Kidney glomerular epithelial cell (primary cell): Measurements from ENCODE around the gene PCSK6.
"Not testable (repeated sequence)": the region's sequence is repeated elsewhere in the genome, so short reads cannot be mapped to it uniquely, and the experiment has no call there.

ENCODE experiments used
- DNase-seq: peaks from one replicate; lab custom pipeline; 2025; lab: John Stamatoyannopoulos, UW

PCSK6 gene

DNA sequence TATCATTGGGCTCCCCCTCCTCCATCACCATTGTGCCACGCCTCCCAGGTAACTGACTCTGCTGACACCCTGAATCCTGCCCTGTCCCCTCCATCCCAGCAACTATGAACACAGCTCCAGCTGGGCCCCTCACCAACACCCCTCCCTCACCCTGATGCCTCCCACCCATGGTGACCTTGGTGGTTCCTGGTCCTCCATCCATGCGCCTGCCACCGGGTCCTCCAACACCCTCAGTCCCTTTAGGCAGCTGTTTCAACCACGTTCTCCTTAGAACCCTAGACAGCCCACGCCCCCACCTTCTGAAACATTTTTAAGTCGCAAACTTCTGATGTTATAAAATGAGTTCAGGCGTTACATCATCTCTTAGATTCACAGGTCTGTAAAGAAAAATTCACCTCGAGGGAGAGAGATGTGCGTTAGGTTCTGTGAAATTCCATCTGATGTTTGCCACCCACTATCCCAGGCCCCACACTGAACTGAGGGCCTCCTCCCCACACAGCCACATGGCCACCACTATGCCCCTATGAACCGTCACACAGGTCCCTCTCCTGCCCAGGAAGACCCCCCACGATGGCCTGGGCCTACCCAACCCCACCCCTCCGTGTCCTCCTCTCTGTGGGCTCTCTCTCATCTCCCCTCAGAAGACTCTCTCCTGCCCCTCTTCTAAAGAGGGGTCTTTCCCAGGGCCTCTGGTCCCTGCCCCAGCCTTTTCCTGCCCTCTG, 29.8 kb downstream of the PCSK6 start:
- no peak for DNase-seq

DNA sequence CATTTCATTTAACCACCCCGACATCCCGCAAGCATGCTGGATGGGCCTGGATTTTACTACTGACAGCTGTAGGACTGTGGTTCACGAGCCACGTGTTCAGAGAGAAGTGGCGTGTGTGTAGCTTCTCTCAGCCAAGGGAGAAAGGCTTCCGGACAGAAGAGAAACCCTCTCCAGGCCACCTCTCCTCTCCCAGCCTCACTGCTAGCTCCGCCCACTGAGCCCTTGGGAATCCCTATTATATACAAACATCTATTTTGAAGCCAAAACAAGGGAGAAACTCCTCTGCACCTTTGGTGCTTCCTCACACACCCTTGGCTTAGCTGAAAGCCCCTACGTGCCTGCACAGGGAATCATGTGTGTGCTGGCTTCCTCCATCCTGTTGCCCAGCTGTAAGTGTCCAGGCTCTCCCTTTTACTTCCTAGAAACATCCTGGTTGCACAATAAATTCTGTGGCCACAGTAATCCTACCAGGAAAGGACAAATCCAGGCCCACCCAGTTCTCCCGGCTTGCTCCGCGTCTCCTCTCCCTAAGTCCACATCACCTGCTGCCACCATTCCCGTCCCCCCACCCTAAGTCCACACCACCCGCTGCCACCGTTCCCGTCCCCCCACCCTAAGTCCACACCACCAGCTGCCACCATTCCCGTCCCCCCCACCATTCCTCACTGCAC, 30.5 kb downstream of the PCSK6 start:
- no peak for DNase-seq

DNA sequence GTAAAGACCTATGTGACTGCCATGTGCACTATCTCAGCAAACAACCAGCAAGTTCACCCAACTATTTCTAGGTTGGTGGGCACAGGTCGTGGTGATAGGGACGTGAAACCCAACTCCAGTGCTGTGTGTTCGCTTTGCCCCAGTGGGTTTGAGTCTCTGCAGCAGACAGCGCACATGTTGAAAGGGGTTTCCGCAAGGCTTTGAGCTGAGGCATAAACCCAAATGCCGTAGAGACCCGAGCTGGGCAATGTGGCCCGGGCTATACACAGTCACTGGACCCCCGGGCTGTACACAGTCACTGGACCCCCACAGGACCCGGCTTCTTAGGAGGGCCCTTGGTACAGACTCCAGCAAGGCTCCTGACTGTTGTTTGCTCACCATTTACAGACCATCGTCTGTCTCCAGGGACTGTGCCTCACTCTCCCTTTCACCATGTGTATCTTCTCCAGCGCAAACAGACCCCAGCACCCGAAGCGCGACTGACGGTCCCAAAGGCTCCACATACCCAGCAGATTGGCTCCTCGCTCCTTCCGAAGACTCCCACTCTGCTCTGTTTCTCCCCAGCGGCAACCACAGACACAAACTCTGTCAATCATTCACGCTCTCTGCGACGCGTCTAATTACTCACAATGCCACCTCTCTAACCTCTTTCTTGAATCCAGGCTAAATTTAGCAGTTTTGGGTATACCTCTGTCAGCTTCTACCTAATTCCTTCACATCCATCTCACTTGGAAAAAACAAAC, 31.2 kb downstream of the PCSK6 start:
- DNase-seq = no peak

DNA sequence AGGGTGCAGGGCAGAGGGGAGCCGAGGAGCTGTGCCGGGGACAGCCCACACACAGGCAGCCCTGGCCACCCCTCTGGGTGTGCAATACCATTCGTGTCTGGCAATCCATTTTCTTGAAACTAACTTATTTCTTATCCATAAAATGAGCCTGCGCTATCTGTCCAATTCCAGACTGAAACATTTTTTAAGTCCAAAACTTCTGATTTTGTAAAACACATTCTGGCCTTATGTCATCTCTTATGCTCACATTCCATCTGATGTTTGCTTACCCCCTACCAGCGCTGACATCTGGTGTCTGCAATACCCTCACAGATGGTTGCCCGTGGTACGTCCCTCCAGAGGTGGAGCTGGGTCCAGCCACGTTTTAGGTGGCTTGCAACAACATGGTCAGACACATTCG, 31.8 kb downstream of the PCSK6 start:
- no peak for DNase-seq

DNA sequence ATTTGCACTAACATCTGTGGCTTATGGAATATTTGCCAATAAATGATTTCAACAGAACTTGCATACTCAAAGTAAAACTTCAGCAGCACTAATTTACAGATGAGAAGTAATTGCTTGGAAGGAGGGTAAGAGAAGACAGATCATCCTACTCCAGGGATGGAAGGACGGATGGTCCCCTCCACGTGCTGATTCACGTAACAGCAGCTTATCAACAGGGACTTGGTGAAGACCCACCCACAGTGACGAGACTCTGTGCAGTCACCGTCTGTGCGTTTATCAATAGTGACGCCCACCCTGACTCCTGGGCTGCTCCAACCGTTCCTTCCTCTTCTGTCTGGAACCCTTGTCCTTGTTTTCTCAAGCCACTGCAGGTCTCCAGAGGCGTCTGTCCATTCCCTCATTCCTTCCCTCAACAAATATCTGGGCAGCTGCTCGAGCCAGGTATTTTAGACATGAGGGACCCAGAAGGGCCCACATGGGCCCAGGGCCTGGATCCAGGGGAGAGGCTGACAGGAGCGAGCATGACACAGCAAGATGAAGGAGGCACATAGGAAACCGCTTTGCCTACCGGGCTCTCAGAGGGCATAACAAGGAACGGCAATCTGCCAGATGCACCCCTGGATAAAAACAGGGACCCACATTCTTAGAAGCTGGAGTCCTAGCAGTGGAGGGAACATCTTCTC, 33.3 kb downstream of the PCSK6 start:
- no peak for DNase-seq

DNA sequence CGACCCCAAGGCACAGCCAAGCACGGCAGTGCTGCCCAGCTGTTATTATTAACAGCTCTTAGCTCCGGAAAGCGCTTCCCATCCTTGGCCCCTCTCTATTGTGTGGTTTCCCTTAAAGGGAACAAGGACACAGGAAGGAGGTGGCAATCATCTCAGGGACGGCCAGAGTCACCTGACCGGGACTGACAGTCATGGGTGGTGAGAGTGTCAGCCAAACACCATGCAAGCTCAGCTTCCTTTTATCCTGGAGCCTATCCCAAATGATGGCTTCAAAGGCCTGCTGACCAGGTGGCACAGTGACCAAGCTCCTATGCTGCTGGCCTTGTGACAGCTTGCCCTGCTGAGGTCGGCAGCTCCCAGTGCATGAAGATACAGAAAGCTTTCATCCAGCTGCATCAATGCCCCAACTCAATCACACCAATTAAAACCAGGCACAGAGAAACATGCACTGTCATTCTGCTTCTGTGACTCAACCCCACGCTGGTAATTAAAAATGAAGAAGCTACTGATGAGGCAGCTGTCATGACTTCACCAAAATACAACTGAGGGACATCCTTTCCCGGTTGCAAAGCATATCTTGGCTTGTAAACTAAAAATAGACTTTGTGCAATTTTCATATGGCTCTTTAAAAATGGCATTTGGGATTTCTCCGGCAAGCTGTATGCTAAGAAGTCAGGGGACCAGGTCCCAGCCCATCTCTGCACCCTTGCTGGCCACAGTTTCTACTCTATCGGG, 34.0 kb downstream of the PCSK6 start:
- DNase-seq = no peak

DNA sequence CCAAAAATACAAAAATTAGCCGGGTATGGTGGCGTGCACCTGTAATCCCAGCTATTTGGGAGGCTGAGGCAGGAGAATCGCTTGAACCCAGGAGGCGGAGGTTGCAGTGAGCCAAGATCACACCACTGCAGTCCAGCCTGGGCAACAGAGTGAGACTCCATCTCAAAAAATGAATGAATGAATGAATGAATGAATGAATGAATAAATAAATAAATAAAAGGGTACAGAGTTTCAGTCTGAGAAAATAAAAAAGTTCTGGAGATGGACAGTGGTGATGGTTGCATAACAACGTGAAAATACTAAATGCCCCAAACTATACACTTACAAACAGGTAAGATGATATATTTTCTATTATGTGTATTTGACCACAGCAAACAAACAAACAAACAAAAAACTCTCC, 34.7 kb downstream of the PCSK6 start:
- DNase-seq = not testable (repeated sequence)

DNA sequence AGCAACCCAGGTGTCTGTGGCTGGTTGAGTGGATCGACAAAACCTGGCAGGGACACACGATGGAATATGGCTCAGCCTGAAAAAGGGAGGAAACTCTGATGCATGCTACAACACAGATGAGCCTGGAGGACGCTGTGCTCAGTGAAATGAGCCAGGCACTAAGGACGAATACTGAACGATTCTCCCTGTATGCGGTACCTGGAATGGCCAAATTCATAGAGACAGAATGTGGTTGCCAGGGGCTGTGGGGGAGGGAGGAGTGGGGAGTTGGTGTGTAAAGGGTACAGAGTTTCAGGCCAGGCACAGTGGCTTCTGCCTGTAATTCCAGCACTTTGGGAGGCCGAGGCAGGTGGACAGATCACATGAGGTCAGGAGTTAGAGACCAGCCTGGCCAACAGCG, 35.1 kb downstream of the PCSK6 start:
- no peak for DNase-seq

DNA sequence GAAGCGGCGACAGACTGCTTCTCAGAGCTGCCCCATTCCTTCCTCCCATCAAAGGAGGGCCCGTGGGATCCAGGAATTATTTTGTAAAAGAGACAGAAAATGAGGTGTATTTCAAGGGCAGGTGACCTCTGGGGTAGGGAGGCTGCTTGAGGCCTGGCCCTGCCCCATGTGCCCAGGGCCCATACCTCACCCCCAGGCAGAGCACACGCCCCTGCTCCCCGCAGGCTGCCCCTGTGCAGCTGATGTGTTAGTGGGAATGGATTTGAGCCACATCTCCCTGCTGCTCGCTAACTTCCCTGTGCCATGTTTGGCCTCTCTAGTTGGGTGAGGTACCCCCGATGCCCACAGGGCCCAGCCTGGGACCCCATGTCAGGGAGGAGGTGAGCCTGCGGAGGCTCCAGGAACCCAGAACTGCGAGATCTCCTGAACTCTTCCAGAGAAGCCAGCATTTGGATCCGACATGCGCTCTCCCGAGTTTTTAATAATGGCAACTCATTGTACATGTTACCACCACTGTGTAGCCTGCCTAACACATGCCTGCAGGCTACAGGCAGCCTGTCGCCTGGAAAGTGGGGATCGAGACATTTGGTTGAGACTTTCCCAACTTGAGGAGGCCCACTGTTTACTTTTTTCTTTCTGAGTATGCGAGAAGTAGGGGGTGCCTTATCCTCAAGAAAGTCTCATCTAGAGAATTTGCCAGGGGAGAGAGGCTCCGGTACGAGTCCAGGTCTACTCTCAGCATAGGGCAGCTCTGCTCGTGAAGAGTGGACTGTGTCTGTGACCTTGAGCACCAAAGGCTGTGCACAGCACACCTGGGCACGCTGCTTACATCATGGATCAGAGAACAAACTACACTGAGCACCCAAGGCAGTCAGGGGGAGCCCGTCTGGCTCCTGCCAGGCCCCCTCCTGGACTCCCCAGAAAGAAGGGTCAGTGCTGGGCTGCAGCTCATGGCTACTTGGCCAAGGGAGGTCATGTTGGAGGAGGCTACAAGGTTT, 36.1 kb downstream of the PCSK6 start:
- no peak for DNase-seq

DNA sequence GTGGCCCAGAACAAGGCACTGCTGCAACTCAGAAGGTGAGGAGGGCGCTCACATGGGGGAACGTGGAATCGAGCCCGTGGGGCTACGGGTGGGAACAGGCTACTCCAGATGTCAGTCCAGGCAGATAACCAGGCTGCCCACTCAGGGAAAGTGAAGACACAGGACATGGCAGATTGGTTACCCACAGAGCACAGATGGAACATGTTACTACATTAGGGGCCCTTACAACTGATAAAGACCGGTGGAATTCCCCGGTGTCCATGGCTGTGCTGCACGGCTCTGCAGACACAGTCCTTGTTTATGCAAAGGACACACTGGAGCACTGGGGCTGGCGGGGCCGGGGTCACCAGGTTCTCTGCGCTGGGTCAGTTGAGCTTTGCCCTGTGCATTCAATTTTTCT, 36.9 kb downstream of the PCSK6 start:
- DNase-seq = no peak

DNA sequence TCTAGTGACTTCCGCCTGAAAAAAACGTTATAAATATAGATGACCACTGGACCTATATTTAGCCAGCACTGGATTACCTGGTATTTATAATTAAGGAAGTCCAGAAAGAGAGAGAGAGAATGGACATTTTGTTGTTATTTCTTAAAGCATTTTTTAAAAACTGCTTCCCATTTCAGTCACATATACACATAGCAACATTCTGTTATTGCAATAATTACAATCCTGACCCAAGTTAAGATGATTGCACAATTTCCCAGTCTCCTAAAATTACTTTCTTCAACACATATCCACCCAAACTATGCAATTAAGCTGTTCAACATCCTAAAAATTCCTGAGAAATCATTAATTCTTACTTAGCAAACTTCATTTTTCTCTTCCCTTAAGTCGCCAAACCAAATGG, 37.7 kb downstream of the PCSK6 start:
- no peak for DNase-seq

DNA sequence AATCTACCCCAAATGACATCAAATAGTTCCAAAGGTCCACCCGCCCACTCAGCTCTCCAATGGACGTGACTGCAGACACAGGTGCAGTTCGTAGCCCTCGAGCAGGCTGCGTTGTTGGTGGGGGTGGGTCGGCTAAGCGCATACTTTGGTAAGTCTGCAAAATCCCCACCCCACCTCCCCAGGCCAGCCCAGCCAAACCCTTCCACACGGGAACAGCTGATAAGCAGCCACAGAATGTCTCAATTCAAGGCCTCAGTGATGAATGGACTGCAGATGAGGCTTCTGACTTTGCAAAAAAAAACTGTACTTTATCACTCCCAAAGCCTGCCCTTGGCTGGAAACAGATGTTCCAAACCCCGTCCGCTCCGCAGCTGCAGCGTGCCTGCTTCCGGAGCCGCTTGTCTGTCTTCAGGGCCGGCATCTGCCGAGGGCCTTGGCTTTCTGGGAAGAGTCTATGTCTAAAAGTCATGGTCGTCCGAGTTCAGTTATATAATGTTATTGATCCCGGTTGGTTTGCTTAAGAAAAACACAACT, 38.2 kb downstream of the PCSK6 start:
- no peak for DNase-seq

DNA sequence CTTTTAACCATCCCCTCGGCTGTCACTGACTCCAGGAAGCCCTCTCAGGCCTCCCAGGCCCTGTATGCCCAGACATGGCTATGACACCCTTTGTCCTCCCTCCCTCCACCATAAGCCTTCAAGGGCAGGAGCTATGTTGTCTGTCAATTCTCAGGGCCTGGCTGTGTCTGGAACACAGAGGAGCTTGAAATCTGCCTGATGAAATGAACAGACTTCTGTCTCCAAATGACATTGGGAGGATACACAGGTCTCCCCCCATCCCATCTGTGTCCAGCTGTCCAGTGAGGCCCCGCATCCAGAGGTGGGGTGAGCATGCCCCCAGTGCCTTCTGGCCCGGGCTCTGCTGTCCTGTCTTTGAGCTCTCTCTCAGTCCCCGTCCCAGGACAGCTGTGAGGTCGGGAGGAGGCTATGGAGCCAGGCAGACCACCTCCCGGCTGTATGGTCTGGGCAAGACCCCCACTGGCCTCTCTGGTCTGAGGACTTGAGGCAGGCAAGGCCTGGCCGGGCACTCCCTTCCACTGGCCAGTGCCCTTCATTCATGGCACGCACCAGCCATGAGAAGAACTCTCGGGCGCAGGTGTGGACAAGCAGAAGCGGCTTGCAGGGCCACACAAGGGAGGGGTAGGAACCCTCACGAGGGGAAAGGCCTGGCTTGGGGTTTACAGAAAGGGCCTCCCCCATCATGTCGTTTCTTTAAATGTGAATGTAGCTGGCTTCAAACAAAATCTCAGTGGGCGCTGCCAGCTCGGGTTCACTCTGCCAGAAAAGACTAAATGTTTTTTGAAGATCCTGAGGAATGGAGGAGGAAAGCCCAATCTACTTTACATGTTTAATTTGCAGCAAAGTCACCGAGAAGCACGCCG, 38.9 kb downstream of the PCSK6 start:
- no peak for DNase-seq

DNA sequence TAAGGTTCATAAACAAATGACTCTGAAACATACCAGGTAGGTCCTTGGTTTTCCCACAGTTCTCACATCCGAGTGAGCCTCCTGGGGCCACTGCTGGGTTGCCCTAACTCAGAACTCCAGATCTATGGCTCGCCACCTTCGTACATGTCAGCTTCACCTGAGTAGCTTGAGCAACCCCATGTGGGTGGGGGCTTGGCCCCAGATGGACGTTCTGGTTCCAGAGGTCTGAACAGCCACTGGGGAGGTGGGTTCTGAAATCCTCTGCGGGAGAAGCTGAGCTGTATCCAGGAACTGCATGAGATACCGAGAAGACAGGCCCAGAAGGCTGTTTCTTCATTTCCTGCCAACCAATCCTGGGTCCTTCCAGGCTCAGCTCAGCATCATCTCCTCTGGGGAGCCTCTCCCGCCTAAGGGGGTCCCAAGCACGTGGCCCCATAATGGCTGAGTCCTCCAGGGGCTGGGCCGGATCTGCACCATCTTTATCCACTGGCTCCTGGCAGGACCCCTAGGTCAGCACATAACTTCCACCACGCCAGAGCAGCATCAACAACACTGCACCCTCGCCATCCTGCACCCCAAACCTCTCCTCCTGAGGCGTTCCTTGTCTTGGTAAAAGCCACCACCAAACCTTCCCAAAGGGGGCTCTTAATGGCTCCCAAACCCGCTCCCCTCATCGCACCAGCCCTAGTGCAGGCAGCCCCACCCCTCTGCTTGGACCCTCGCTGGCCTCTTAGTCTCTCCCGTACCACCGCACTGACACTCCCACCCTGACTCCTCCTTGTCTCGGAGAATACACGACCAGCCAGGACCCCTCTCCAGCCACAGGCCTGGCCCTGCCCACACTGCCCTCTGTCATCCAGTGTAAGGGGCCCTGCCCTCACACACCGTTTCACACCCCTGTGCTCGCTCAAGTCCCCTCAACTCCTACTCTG, 39.8 kb downstream of the PCSK6 start:
- DNase-seq = no peak

DNA sequence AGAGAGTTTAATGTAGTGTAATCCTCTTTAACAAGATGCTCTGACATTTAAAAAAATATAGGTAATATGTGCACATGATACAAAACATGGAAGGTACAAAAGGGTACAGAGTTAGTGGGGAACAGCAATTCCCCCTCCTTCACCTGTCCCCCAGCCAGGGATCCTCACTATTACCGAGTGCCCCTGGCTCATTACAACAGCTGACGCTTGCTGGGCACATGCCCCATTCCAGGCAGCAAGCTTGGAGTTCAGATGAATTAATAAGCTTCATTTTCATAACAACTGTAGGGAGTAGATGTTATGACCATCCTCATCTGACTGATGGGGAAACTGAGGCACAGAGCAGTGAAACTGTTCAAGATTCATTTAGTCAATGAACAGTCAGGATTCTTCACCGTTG, 41.2 kb downstream of the PCSK6 start:
- DNase-seq = no peak

DNA sequence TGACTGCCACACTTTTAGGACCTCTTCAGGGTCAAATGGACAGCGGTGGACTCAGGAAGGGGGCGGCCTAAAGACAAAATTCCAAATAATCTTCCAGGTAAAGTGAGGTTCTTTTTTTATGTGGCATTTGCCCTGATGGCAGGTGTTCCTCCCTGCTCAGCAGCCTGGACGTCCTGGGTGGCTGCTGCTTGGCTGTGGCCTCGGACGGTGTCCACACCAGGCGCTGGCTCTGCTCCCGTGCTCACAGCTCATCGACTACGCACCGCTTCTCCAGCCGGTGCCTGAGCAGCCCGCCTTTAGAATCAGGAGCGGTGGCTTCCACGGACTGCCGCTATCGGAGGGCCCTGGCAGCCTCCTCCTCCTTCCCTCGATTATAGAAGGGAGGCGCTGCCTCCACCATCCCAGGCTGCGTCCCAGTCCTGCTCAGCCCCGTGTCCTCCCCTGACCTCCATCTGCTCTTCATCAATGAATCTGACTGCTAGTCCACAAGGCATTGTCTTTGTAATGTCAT, 41.9 kb downstream of the PCSK6 start:
- DNase-seq = no peak

DNA sequence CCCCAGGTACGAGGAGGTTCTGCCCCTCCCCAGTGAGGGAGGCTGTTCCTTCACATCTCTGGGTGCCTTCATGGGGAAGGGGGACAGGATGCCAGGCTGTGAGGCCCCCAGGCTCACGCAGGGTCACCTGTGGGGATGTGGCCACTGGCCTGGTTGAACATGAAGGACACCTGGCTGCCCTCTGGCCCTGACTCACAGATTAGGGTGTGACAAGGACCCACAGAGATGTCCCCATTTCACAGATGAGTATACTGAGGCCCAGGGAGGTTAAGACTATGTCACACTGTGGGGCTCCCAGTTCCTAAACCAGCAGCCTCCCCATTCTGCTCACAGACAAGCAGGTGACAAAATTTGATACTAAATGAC, 42.4 kb downstream of the PCSK6 start:
- DNase-seq = no peak

DNA sequence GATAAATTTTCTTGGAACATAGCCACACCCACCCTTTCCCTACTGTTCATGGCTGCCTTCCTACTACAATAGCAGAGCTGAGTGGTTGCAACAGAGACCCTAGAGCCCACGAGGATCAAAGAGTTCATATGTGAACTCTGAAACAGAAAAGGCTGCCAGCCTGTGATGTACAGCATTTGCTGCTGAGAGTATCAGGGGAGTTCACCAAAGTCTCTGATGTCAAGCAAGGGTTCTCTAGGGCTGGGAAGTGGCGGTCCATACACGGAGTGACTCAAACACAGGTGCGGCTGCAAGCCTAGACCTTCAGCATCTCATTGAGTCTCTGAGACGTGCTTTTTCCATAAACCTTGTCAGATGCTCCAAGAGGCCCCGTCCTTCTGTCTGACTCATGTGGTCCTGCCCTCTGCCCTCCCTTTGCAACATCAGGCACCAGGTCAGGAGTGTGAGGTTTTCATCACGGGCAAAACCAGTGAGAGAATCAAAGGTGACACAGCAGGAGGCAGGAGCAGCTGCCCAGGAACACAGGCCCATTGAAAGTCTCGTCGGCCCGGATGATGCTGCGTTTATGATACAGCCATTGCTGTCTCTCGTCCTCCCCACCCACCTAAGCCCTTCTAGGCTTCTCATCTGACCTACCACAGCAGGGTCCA, 42.9 kb downstream of the PCSK6 start:
- DNase-seq = no peak
